Measurements from ENCODE around the gene RNF223. TPM values are rescaled to one million over a fixed set of nuclear protein-coding genes. Genes with fewer than 3 reads are reported as not detected.

Gene RNF223
- total and polyA plus RNA-seq, 2 donors (not counting 3 experiments of a cell fraction or from before 2014, with no cell fraction given), result not detected

- ChIA-PET CTCF (interaction anchor here (1.2 to 1.7 kb wide), 2 partner anchors 16 to 217 kb away, joined by 3 read pairs; no protein-coding TSS in a partner anchor), POLR2A (no interaction called here)
- no TSS peak for BruUV-seq (replicated peaks)
- Histone ChIP-seq H3K9me3 (replicated peaks; ENCODE audit: control insufficient read depth, insufficient read depth, low read length) (no peaks in the 10 kb centered on the region), H3K4me2 (ENCODE audit: insufficient read depth, low read length) (no peak overlapping the region), H3K9me1 (replicated peaks; ENCODE audit: control insufficient read depth, extremely low read depth, insufficient read depth, low read length) (no peaks in the 10 kb centered on the region), H3K79me2 (ENCODE audit: control insufficient read depth, insufficient read depth, low read length) (no peaks in the 10 kb centered on the region), H4K20me1 (replicated peaks; ENCODE audit: control insufficient read depth, extremely low read depth, insufficient read depth, low read length) (no peaks in the 10 kb centered on the region), H3K4me3 (replicated peaks in 1 of 3; ENCODE audit: insufficient read depth in 1 of 3, low read depth in 1 of 3, low read length in 3 of 3) (no peak overlapping the region), H3K27me3 (ENCODE audit: control insufficient read depth in 2 of 2, insufficient read depth in 2 of 2, low read length in 2 of 2) (no peaks in the 10 kb centered on the region), H3K27ac (ENCODE audit: insufficient read depth, low read depth, low read length) (no peak overlapping the region), H3K9ac (replicated peaks; ENCODE audit: extremely low read depth, insufficient read depth, low read length) (no peak overlapping the region), H3K36me3 (ENCODE audit: control insufficient read depth in 2 of 2, extremely low read depth in 1 of 2, insufficient read depth in 2 of 2, low read length in 2 of 2) (no peaks in the 10 kb centered on the region), H3K4me1 (ENCODE audit: control insufficient read depth, extremely low read depth, insufficient read depth, low read length) (peaks cover 2% of the 10 kb centered on the region), H2AFZ (ENCODE audit: low read depth, low read length) (no peak overlapping the region)
- DNase-seq (ENCODE audit: low read depth, low spot score), result no peak
- dilution Hi-C loops (cut with MboI; ENCODE audit: extremely low pct_ligation_motif_present, low sequenced_read_pairs) (no loop called here), intact Hi-C loops (cut with micrococcal nuclease) (no loop called here)
- TF ChIP-seq MAX (IDR thresholded peaks at IDR 0.05; ENCODE audit: insufficient read depth, insufficient read length), result peak; percentile 41
- TF ChIP-seq GATA2 (IDR thresholded peaks at IDR 0.05; ENCODE audit: insufficient read depth, insufficient read length, low read depth, low read length), result no peak
- no peak for FAIRE-seq
Observed at GRCh38 chr1:1074631-1075147, 583 bp upstream of the RNF223 start.

DNA sequence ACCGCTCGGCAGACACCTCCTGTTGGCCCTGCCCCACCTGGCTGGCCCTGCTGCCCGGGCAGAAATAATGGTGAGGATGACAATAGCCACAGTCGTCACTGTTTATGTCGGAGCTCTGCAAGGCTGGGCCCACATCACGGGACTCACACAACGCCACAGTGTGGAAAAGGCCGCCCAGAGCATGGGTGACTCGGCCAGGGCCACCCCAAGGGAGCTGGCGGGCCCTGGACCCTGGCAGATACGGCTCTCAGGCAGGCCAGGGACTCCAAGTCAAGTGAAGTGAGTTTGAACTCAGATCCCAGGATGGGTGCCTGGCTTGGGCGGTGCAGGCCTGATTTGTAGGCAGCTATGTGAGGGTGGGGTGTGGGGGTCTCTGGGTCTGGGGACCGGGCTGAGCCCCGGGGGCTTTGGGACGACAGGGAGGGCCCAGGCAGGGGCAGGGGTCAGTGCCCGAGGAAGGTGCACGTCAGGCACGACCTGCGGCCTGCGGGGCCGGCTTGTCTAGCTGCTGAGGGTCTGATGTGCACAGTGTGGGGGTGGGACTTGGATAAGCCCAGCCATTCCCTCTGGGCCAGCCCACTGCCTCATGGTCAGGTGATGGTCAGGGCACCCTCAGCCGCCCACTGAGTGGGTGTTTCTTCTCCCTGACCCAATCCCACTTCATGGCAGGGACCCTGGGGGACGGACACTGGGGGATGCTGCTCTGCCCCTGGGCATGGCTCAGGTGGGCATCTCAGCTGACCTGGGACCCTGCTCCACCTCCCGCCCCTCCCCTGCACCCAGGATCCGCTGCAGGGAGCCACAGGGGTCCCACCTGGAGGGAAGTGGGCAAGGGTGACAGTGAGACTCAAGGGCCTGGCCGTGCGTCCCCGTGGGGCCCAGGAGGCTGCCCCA is 1.0 kb downstream of the RNF223 start:
- intact Hi-C loops (cut with micrococcal nuclease), result no loop called here

More for the DNA sequence above, 1.0 kb downstream of the RNF223 start:
- H4K20me1 ChIP-seq (replicated peaks; ENCODE audit: control insufficient read depth, extremely low read depth, insufficient read depth, low read length), result no peaks in the 10 kb centered on the region
- no peak overlapping the region for H3K4me2 ChIP-seq (ENCODE audit: insufficient read depth, low read length)
- H3K27ac ChIP-seq (ENCODE audit: insufficient read depth, low read depth, low read length), result no peak overlapping the region
- CTCF ChIA-PET, result interaction anchor here (0.5 to 1.7 kb wide), 3 partner anchors 34 to 219 kb away, joined by 3 read pairs; partner anchors contain the start of gene UBE2J2
- dilution Hi-C loops (cut with MboI; ENCODE audit: extremely low pct_ligation_motif_present, low sequenced_read_pairs), result no loop called here
- BruUV-seq (replicated peaks), result no TSS peak
- no peak overlapping the region for H2AFZ ChIP-seq (ENCODE audit: low read depth, low read length)
- no peak overlapping the region for H3K9ac ChIP-seq (replicated peaks; ENCODE audit: extremely low read depth, insufficient read depth, low read length)
- no peaks in the 10 kb centered on the region for H3K9me1 ChIP-seq (replicated peaks; ENCODE audit: control insufficient read depth, extremely low read depth, insufficient read depth, low read length)
- H3K4me1 ChIP-seq (ENCODE audit: control insufficient read depth, extremely low read depth, insufficient read depth, low read length), result no peaks in the 10 kb centered on the region
- H3K36me3 ChIP-seq (ENCODE audit: control insufficient read depth in 2 of 2, extremely low read depth in 1 of 2, insufficient read depth in 2 of 2, low read length in 2 of 2), result no peaks in the 10 kb centered on the region
- no peaks in the 10 kb centered on the region for H3K79me2 ChIP-seq (ENCODE audit: control insufficient read depth, insufficient read depth, low read length)
- FAIRE-seq, result no peak
- POLR2A ChIA-PET, result no interaction called here
- TF ChIP-seq MAX (IDR thresholded peaks at IDR 0.05; ENCODE audit: insufficient read depth, insufficient read length) (no peak), GATA2 (IDR thresholded peaks at IDR 0.05; ENCODE audit: insufficient read depth, insufficient read length, low read depth, low read length) (no peak), MYC (IDR thresholded peaks at IDR 0.05; ENCODE audit: low read depth, low read length) (no peak), POLR2A (IDR thresholded peaks at IDR 0.05; ENCODE audit: low read depth, low read length) (no peak), EZH2 (IDR thresholded peaks at IDR 0.05; ENCODE audit: borderline replicate concordance, low read depth, low read length, severe bottlenecking) (no peak), FOS (IDR thresholded peaks at IDR 0.05; ENCODE audit: borderline replicate concordance, insufficient read depth, low read length) (no peak), POLR2AphosphoS5 (IDR thresholded peaks at IDR 0.05; ENCODE audit: insufficient read depth, low read depth, low read length) (no peak)
- TF ChIP-seq, protein P1, sequence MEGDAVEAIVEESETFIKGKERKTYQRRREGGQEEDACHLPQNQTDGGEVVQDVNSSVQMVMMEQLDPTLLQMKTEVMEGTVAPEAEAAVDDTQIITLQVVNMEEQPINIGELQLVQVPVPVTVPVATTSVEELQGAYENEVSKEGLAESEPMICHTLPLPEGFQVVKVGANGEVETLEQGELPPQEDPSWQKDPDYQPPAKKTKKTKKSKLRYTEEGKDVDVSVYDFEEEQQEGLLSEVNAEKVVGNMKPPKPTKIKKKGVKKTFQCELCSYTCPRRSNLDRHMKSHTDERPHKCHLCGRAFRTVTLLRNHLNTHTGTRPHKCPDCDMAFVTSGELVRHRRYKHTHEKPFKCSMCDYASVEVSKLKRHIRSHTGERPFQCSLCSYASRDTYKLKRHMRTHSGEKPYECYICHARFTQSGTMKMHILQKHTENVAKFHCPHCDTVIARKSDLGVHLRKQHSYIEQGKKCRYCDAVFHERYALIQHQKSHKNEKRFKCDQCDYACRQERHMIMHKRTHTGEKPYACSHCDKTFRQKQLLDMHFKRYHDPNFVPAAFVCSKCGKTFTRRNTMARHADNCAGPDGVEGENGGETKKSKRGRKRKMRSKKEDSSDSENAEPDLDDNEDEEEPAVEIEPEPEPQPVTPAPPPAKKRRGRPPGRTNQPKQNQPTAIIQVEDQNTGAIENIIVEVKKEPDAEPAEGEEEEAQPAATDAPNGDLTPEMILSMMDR (IDR thresholded peaks at IDR 0.05; ENCODE audit: extremely low read depth in 1 of 2, insufficient read depth in 1 of 2, low read depth in 1 of 2, low read length in 2 of 2), result no peak
- no peak for DNase-seq (ENCODE audit: low read depth, low spot score)
- H3K4me3 ChIP-seq (replicated peaks in 1 of 3; ENCODE audit: insufficient read depth in 1 of 3, low read depth in 1 of 3, low read length in 3 of 3), result no peak overlapping the region
- no peaks in the 10 kb centered on the region for H3K9me3 ChIP-seq (replicated peaks; ENCODE audit: control insufficient read depth, insufficient read depth, low read length)
- no peaks in the 10 kb centered on the region for H3K27me3 ChIP-seq (ENCODE audit: control insufficient read depth in 2 of 2, insufficient read depth in 2 of 2, low read length in 2 of 2)
